Measurements from ENCODE around the gene PTPRR.

The PTPRR gene, protein sequence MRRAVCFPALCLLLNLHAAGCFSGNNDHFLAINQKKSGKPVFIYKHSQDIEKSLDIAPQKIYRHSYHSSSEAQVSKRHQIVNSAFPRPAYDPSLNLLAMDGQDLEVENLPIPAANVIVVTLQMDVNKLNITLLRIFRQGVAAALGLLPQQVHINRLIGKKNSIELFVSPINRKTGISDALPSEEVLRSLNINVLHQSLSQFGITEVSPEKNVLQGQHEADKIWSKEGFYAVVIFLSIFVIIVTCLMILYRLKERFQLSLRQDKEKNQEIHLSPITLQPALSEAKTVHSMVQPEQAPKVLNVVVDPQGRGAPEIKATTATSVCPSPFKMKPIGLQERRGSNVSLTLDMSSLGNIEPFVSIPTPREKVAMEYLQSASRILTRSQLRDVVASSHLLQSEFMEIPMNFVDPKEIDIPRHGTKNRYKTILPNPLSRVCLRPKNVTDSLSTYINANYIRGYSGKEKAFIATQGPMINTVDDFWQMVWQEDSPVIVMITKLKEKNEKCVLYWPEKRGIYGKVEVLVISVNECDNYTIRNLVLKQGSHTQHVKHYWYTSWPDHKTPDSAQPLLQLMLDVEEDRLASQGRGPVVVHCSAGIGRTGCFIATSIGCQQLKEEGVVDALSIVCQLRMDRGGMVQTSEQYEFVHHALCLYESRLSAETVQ

DNA sequence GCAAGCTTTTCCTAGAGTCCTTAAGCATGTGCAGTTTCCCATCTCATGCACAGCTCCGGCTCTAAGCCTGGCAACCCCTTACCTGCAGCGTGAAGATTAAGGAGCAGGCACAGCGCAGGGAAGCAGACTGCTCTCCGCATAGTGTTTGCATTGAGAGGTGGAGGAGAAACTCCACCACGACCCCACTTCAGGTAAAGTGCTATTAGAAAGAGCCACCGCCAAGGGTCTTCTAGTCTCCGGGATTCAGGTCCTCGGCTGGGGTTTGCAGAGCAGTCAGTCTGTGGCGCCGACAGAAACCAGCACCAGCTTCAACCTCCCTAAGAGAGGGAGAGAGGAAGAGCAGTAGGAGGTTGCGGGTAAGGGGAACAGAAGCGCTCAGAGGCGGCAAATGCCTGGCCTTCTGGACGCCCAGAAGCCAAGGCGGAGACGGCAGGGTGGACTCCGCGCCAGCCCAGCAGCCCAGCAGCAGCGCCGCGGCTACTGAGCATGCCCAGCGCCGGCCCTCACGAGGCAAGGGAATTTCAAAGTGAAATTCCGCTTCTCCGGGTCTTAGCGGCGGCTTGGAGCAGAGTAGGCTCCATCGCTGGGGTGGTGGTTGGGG, at the start of gene PTPRR:
Gene PTPRR (minus strand): TSS at position 488 of the 601 bp plus-strand sequence. CDS start 348 bp downstream, at position 140.
- DNase-seq (ENCODE audit: low spot score) = no peak

DNA sequence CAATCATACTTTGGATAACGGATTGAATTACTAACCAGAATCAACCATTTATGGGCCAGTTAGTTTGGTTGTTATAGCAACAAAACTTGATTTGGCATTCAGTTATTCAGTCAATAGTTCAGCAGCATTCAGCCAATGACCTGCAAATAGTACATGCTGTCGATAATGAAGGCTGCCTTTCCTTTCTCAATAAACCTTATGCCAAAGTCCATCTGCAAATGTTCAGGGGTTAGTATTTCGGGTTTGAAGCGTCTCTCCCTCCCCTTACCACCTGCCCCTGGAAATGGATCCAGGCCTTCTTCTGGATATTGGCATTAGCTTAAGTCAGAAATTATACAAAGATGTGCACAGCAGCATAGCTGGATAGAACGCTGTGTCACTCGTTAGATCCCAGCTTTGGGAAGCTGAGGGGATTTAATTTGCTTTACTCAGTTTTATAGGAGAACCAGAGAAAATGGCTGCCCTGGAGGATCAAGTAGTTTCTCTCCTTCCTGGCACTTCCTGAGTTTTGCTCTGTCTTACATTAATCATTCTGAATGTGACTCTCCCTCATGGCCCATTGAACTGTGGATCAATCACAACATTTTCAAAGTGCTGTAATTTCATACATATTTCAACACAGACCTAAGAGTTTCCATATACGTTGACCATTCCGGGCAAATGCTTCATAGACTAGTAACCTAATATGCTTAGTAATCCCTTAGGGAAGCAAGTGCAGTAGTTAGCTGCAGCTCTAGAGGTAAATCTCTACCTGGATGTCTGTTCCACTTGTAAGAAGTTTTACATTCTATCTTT, 46.7 kb upstream of the PTPRR start:
- DNase-seq (ENCODE audit: low spot score) = no peak

GRCh38 chr12:70966046-70966445, 45.5 kb upstream of the PTPRR start:
- DNase-seq (ENCODE audit: low spot score) = no peak

DNA sequence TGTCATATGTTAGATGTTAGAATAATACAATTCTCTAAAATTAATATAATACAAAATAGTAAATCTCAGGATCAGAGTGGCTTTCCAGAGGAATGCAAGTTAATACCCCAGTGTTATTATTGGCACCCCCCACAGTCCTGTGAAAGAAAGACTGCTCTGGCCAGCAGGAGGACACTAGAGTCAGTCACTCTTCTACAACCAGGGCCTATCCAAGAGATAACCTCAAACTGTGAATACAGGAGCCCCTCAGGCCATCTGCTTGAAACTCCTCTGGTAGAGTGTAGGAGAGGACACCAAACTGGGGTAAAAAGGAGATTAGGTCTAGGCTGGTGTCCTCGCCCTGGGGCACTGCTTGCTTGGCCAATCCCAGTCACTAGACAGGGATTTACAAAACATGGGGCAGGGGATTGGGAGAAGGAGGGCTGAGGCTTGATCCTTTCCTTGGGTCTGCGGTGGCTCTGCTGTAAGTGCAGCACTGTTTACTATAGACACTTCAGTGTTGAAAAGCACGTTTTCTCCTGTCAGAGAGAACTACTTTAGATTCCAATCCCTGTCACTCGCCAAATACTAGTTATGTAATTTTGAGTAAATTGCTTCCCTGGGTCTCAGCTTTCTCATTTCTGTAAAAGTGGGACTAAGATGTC, 44.5 kb upstream of the PTPRR start:
- no peak for DNase-seq (ENCODE audit: low spot score)

- DNase-seq (ENCODE audit: low spot score) = no peak
Observed at GRCh38 chr12:70963081-70963660, 42.6 kb upstream of the PTPRR start.

- DNase-seq (ENCODE audit: low spot score) = no peak
Observed at GRCh38 chr12:70962226-70962794, 41.8 kb upstream of the PTPRR start.

- DNase-seq (ENCODE audit: low spot score) = no peak
Observed at GRCh38 chr12:70960484-70960883, 39.9 kb upstream of the PTPRR start.

GRCh38 chr12:70955415-70955814, 34.9 kb upstream of the PTPRR start:
- DNase-seq (ENCODE audit: low spot score) = no peak

- no peak for DNase-seq (ENCODE audit: low spot score)
Observed at GRCh38 chr12:70950451-70950850, 29.9 kb upstream of the PTPRR start.

- no peak for DNase-seq (ENCODE audit: low spot score)
Observed at GRCh38 chr12:70948976-70949336, 28.4 kb upstream of the PTPRR start.

DNA sequence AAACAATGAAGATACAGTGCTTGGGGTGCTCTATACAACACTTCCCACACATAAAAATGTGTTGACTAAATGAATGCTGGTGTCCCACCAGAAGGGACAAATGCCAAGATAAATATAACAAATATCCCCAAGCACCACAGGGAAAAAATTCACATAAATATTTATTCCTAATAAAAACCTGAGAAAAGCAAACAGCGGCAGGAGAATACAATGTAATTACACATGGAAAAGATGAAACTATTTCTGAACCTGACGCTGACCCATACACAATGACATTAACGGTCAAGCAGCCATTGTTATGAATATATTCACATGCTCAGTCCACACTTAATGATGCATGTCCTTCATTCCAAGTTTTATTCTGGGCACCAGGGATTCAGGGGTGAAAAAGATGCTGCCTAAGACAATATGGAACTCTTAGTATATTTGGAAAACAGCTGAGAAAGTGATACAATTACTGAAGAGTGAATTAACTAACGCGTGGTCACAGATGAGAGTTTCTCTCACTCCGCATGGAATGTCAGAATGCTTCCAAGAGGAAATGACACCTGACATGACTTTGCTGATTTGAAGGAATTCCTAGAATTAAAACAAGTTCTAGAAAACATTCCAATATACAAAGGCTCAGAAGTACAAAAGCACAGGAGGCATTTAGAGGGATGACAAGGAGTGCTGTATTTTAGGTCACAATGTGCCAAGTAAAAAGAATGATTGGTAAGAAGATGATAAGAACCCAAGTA, 27.9 kb upstream of the PTPRR start:
- no peak for DNase-seq (ENCODE audit: low spot score)

DNA sequence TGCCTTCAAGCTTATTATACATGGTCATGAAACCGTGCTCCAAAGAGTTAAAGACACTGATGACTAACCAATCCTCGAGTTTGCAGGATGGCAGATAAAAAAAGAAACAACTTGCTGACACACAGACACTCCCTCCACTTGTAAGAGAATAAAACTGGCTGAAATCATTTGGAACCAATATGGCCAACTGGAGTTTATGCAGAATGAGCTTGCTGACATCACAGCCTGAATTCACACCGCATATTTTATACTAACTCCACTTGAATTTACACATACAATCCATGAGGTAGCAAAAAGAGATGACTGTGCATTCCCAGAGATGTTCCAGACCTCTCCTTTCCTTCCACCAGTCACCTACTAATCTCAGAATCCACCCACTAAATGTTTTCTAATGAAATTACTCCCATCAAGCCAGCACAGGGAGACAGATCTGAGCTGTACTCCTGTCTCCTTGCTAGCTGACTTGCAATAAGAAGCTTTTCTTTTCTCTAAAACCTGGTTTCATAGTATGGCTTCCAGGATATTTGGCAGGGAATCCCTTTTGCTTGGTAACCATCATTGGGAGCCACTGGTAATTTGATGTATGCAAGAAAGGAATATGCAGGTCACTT, 15.8 kb upstream of the PTPRR start:
- DNase-seq (ENCODE audit: low spot score) = no peak

DNA sequence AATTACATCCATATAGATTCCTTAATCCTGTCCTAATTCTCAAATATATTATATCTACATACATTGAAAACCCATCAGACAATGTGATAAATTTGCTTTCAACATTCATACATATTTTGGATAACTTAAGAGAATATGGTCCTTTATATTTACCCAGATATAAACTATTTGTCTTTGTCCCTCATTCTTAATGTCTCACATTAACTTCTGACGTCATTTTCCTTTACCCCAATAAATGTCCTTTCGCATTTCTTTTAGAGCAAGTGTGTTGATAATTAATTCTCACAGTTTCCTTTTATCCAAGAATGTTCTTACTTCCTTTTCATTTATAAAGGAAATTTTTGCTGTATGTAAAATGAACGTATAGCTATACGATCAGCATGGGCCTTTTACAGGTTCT, 12.6 kb upstream of the PTPRR start:
- DNase-seq (ENCODE audit: low spot score) = no peak

GRCh38 chr12:70929029-70929428, 8.5 kb upstream of the PTPRR start:
- no peak for DNase-seq (ENCODE audit: low spot score)

DNA sequence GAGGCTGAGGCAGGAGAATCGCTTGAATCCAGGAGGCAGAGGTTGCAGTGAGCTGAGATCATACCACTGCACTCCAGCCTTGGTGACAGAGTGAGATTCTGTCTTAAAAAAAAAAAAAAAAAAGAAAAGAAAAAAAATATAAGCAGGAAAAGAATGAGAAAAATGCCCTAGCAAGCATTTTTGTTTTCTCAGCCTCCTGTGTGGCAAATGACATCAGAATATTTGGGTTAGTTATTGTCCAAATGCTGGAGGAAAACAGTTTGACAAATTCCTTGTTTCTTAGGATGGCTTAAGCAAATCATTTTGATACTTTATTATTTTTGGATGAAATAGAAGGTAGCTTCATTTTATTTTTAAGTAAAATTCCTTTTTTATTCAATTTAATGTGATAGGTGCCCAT, 7.5 kb upstream of the PTPRR start:
- DNase-seq (ENCODE audit: low spot score) = no peak

GRCh38 chr12:70927356-70927755, 6.8 kb upstream of the PTPRR start:
- DNase-seq (ENCODE audit: low spot score) = no peak

- DNase-seq (ENCODE audit: low spot score) = no peak
Observed at GRCh38 chr12:70925539-70925938, 5.0 kb upstream of the PTPRR start.

- no peak for DNase-seq (ENCODE audit: low spot score)
Observed at GRCh38 chr12:70920891-70921290, 353 bp upstream of the PTPRR start.

DNA sequence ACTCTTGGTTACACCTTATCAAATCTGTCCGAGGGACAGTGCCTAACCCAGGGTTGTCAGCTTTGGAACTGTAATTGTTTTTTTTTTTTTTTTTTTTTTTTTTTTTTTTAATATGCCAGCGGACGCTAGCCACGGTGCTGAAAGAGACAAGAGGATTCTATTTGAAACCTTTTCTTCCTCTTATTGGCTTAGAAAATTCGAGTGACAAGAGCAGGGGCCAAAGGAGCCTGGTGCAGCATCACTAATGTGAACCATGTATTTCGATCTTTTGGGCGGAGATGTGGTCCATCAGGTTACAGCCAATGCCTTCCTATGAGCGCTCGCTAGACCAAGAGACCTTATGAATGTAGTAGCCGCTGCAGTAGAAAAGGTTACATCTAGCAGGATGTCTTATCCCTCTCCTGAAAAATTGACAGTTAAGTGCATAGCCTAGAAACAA, 922 bp downstream of the PTPRR start:
- no peak for DNase-seq (ENCODE audit: low spot score)

DNA sequence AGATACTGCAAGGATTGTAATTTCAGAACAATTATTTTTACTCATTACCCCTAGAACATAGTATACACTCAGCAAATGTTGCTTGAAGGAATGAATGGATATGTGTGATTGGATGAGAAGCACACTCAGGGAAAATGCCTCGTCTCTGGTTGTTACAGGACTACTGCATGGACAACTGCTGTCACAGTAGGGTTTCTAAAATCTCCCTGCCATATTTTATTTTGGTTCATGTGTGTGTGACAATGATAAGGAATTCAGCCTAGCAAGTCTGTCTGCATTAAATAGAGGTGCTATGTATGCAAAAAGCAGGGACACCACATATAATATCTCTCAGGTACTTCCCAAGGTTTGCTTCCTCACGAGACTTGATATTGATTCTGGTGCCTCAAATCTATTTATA, 1.4 kb downstream of the PTPRR start:
- no peak for DNase-seq (ENCODE audit: low spot score)
